ENCODE data around the gene RIMKLB. TPM values are rescaled to one million over a fixed set of nuclear protein-coding genes. Genes with fewer than 3 reads are reported as not detected.
"Not testable (repeated sequence)": the region's sequence is repeated elsewhere in the genome, so short reads cannot be mapped to it uniquely, and the experiment has no call there.

Gene RIMKLB
- total RNA-seq, 1 experiment from 2014 or later: 87.7 TPM

DNA sequence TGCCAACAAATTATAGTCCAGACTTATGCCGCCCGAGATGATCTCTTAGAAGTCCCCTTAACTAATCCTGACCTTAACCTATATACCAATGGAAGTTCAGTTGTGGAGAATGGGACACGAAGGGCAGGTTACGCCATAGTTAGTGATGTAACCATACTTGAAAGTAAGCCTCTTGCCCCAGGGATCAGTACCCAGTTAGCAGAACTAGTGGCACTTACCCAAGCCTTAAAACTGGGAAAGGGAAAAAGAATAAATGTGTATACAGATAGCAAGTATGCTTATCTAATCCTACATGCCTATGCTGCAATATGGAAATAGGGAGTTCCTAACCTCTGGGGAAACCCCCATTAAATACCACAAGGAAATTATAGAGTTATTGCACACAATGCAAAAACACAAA is 95.4 kb downstream of the RIMKLB start:
- not testable (repeated sequence) for H2BK15ac ChIP-seq (ENCODE audit: low read depth, low read length); H2AFZ ChIP-seq (ENCODE audit: low read length); H3K27me3 Mint-ChIP-seq (ENCODE audit: low read depth); H4K8ac ChIP-seq (replicated peaks; ENCODE audit: insufficient read length, low read depth, low read length); H3K56ac ChIP-seq (ENCODE audit: insufficient read length, low read depth, low read length); H3K9ac ChIP-seq (ENCODE audit: extremely low read depth, insufficient read length, low read length); H2BK20ac ChIP-seq (ENCODE audit: low read depth, low read length, poor library complexity, severe bottlenecking); H2BK12ac ChIP-seq (ENCODE audit: insufficient read length, low read depth, low read length); H2BK120ac ChIP-seq (ENCODE audit: low read depth, low read length, poor library complexity, severe bottlenecking); DNase-seq; H4K20me1 ChIP-seq (ENCODE audit: control insufficient read depth, insufficient read depth, insufficient read length); H3K18ac ChIP-seq (ENCODE audit: insufficient read length, low read depth, low read length); H3K79me1 ChIP-seq (ENCODE audit: insufficient read depth, low read depth, low read length, poor library complexity, severe bottlenecking); H3K23ac ChIP-seq (ENCODE audit: insufficient read length, low read depth, low read length); H3K23me2 ChIP-seq (ENCODE audit: insufficient read length, low read depth, low read length, poor library complexity, severe bottlenecking); H3K9me3 ChIP-seq (ENCODE audit: control insufficient read depth, low read depth, low read length); H3K4ac ChIP-seq (ENCODE audit: low read depth, low read length); H3K27me3 ChIP-seq (ENCODE audit: insufficient read depth, low read length); H3K4me1 ChIP-seq (ENCODE audit: insufficient read depth, low read length); H3K14ac ChIP-seq (ENCODE audit: insufficient read depth, low read length); H3K27ac ChIP-seq (ENCODE audit: insufficient read length, low read depth, low read length); H3T11ph ChIP-seq (ENCODE audit: low read length); H4K91ac ChIP-seq (ENCODE audit: insufficient read length, low read depth, low read length); H2BK5ac ChIP-seq (ENCODE audit: insufficient read length, low read length); H2AK5ac ChIP-seq (ENCODE audit: insufficient read length, low read length); H4K5ac ChIP-seq (ENCODE audit: insufficient read length, low read depth, low read length); H3K4me2 ChIP-seq (ENCODE audit: insufficient read depth, insufficient read length, low read length)
- Mint-ChIP-seq H3K27ac (peak overlapping the region in 2 of 3 experiments; percentile 39 to 82; a peak in 4 of 7 replicates), H3K36me3 (ENCODE audit: insufficient read depth in 1 of 3, low read depth in 3 of 3) (peaks cover 78 to 80% (median 79%) of the 10 kb centered on the region in 3 experiments), H3K4me3 (peak overlapping the region in 1 of 2 experiments; percentile 53; a peak in 2 of 5 replicates), H3K9me3 (peaks cover 61 to 79% of the 10 kb centered on the region in 2 experiments), H3K4me1 (peaks cover 18 to 23% of the 10 kb centered on the region in 2 experiments)
- no CpG with 5 or more reads among the region's 4 CpGs for WGBS (ENCODE audit: extremely low coverage, insufficient read length, low lambda C conversion rate)
- H3K79me2 ChIP-seq (ENCODE audit: insufficient read depth, low read length): peaks cover 13% of the 10 kb centered on the region; the same call in 1 of the 2 replicates

DNA sequence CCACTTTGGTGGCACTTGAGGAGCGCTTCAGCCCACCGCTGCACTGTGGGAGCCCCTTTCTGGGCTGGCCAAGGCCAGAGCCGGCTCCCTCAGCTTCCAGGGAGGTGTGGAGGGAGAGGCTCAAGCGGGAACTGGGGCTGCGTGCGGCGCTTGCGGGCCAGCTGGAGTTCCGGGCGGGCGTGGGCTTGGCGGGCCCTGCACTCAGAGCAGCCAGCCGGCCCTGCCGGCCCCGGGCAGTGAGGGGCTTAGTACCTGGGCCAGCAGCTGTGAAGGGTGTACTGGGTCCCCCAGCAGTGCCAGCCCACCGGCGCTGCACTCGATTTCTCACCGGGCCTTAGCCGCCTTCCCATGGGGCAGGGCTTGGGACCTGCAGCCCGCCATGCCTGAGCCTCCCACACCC is 96.8 kb downstream of the RIMKLB start:
- H3K79me1 ChIP-seq (ENCODE audit: insufficient read depth, low read depth, low read length, poor library complexity, severe bottlenecking); H3K79me2 ChIP-seq (ENCODE audit: insufficient read depth, low read length); H2BK5ac ChIP-seq (ENCODE audit: insufficient read length, low read length); H3K27me3 Mint-ChIP-seq (ENCODE audit: low read depth); H3K27ac Mint-ChIP-seq; H3K9me3 ChIP-seq (ENCODE audit: control insufficient read depth, low read depth, low read length); H3K4me2 ChIP-seq (ENCODE audit: insufficient read depth, insufficient read length, low read length); H2BK15ac ChIP-seq (ENCODE audit: low read depth, low read length); H3K27me3 ChIP-seq (ENCODE audit: insufficient read depth, low read length); H3K4me3 Mint-ChIP-seq; H2AK5ac ChIP-seq (ENCODE audit: insufficient read length, low read length); H2BK20ac ChIP-seq (ENCODE audit: low read depth, low read length, poor library complexity, severe bottlenecking); H3K9ac ChIP-seq (ENCODE audit: extremely low read depth, insufficient read length, low read length); H3K4me1 ChIP-seq (ENCODE audit: insufficient read depth, low read length); H2BK120ac ChIP-seq (ENCODE audit: low read depth, low read length, poor library complexity, severe bottlenecking); H3K4ac ChIP-seq (ENCODE audit: low read depth, low read length); H3K23ac ChIP-seq (ENCODE audit: insufficient read length, low read depth, low read length); H4K5ac ChIP-seq (ENCODE audit: insufficient read length, low read depth, low read length); H2AFZ ChIP-seq (ENCODE audit: low read length); H3K18ac ChIP-seq (ENCODE audit: insufficient read length, low read depth, low read length); H3K14ac ChIP-seq (ENCODE audit: insufficient read depth, low read length); H4K8ac ChIP-seq (replicated peaks; ENCODE audit: insufficient read length, low read depth, low read length); H4K91ac ChIP-seq (ENCODE audit: insufficient read length, low read depth, low read length); H4K20me1 ChIP-seq (ENCODE audit: control insufficient read depth, insufficient read depth, insufficient read length); H3T11ph ChIP-seq (ENCODE audit: low read length); H2BK12ac ChIP-seq (ENCODE audit: insufficient read length, low read depth, low read length); H3K27ac ChIP-seq (ENCODE audit: insufficient read length, low read depth, low read length); H3K23me2 ChIP-seq (ENCODE audit: insufficient read length, low read depth, low read length, poor library complexity, severe bottlenecking); H3K56ac ChIP-seq (ENCODE audit: insufficient read length, low read depth, low read length): not testable (repeated sequence)
- peaks cover 67 to 76% (median 73%) of the 10 kb centered on the region in 3 experiments for H3K36me3 Mint-ChIP-seq (ENCODE audit: insufficient read depth in 1 of 3, low read depth in 3 of 3)
- DNase-seq: peak; percentile 61
- H3K9me3 Mint-ChIP-seq: peaks cover 63 to 80% of the 10 kb centered on the region in 2 experiments
- WGBS (ENCODE audit: extremely low coverage, insufficient read length, low lambda C conversion rate): no CpG with 5 or more reads among the region's 21 CpGs
- peaks cover 18 to 23% of the 10 kb centered on the region in 2 experiments for H3K4me1 Mint-ChIP-seq

Measured in H9 (cell line).